ENCODE data around the gene CTDSPL.

DNA sequence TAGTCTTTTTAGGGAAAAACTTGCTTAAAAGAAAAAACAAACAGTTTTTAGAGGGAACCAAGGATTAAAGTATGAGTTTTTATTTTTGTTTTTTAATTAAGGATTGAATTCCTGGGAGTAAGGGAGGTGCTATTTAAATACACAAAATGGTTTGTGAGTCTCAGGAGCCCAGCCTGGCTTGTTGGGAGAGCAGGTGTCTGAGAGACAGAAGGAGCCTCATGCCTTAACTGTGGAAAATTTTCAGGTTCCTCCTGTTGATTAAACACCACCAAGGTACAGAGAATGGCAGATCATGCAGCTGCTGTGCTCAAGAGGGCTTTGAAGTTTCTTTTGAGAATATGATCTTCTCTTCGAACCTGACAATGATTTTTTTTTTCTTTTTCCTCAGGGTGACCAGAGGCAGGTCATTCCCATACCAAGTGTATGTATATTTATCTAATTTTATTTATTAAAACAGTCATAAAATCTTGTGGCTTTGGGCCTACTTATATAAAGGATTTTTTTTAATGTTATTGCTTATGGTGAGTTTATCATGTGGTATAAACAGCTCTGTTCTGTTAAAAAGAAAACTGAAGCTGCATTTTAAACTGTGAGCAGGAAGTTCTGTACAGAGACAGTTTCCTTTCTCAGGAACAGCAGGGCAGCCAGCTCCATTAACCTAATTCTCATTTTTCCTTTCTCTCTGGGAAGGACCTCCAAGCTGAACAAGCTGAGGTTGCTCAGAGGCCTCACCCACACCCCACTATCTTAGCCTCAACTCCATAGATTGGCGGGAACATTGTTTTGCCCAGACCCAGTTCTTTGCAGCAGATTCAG, 95.3 kb downstream of the CTDSPL start:
- TF ChIP-seq, protein P1, sequence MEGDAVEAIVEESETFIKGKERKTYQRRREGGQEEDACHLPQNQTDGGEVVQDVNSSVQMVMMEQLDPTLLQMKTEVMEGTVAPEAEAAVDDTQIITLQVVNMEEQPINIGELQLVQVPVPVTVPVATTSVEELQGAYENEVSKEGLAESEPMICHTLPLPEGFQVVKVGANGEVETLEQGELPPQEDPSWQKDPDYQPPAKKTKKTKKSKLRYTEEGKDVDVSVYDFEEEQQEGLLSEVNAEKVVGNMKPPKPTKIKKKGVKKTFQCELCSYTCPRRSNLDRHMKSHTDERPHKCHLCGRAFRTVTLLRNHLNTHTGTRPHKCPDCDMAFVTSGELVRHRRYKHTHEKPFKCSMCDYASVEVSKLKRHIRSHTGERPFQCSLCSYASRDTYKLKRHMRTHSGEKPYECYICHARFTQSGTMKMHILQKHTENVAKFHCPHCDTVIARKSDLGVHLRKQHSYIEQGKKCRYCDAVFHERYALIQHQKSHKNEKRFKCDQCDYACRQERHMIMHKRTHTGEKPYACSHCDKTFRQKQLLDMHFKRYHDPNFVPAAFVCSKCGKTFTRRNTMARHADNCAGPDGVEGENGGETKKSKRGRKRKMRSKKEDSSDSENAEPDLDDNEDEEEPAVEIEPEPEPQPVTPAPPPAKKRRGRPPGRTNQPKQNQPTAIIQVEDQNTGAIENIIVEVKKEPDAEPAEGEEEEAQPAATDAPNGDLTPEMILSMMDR (IDR thresholded peaks at IDR 0.05): no peak
- TF ChIP-seq EP300 (IDR thresholded peaks at IDR 0.05; ENCODE audit: low read depth) (no peak), POLR2A (IDR thresholded peaks at IDR 0.05) (no peak)
